Ascending aorta (tissue), 2 donors: Measurements from ENCODE around the gene ARID5B. TPM values are rescaled to one million over a fixed set of nuclear protein-coding genes. Genes with fewer than 3 reads are reported as not detected.

ENCODE experiments used
- DNase-seq, 2 donors: peaks; one replicate each; pipeline ENCODE4 v3.0.0-alpha.2; 2019; ENCODE audit warnings: low spot score in 2 of 2
- H3K27ac ChIP-seq, 2 donors: fragments of 200-600 bp; sonication (generic); one replicate each; pipeline ENCODE4 v1.5.1; 2016 to 2017; ENCODE audit warnings: mild to moderate bottlenecking in 1 of 2
- H3K27me3 ChIP-seq: fragments of 200-600 bp; sonication (generic); one replicate; pipeline ENCODE4 v1.5.1; 2017
- H3K36me3 ChIP-seq, 2 donors: fragments of 200-600 bp; sonication (generic); one replicate each; pipeline ENCODE4 v1.5.1; 2016
- H3K4me1 ChIP-seq, 2 donors: fragments of 200-600 bp; sonication (generic); one replicate each; pipeline ENCODE4 v1.5.1; 2016 to 2017; ENCODE audit warnings: mild to moderate bottlenecking in 1 of 2
- H3K4me3 ChIP-seq, 2 donors: fragments of 200-600 bp; sonication (generic); one replicate each; pipeline ENCODE4 v1.5.1; 2016 to 2017; ENCODE audit warnings: mild to moderate bottlenecking in 1 of 2
- H3K9me3 ChIP-seq, 2 donors: fragments of 200-600 bp; sonication (generic); one replicate each; pipeline ENCODE4 v1.5.1; 2016
- intact Hi-C: fragments of 100-400 bp; cut with DNase I; formaldehyde crosslinking; loops from one replicate; pipeline ENCODE4 v1.15.1; 2023
- total RNA-seq: library from RNA; depleted of rRNA; stranded (reverse); fragments of >200 nt; gene quantifications from one replicate; pipeline ENCODE4 v1.1.0, GENCODE V29; 2016
- TF ChIP-seq, protein P1 (sequence below), 3 experiments: fragments of 200-600 bp in 2 of 3; fragments of 450-650 bp in 1 of 3; sonication (generic) in 2 of 3; IDR thresholded peaks; one replicate each; pipeline ENCODE4 v1.5.1; 2016 to 2019; ENCODE audit warnings: antibody characterized with exemption in 3 of 3, mild to moderate bottlenecking in 1 of 3, moderate library complexity in 1 of 3

The ARID5B gene, protein sequence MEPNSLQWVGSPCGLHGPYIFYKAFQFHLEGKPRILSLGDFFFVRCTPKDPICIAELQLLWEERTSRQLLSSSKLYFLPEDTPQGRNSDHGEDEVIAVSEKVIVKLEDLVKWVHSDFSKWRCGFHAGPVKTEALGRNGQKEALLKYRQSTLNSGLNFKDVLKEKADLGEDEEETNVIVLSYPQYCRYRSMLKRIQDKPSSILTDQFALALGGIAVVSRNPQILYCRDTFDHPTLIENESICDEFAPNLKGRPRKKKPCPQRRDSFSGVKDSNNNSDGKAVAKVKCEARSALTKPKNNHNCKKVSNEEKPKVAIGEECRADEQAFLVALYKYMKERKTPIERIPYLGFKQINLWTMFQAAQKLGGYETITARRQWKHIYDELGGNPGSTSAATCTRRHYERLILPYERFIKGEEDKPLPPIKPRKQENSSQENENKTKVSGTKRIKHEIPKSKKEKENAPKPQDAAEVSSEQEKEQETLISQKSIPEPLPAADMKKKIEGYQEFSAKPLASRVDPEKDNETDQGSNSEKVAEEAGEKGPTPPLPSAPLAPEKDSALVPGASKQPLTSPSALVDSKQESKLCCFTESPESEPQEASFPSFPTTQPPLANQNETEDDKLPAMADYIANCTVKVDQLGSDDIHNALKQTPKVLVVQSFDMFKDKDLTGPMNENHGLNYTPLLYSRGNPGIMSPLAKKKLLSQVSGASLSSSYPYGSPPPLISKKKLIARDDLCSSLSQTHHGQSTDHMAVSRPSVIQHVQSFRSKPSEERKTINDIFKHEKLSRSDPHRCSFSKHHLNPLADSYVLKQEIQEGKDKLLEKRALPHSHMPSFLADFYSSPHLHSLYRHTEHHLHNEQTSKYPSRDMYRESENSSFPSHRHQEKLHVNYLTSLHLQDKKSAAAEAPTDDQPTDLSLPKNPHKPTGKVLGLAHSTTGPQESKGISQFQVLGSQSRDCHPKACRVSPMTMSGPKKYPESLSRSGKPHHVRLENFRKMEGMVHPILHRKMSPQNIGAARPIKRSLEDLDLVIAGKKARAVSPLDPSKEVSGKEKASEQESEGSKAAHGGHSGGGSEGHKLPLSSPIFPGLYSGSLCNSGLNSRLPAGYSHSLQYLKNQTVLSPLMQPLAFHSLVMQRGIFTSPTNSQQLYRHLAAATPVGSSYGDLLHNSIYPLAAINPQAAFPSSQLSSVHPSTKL
- total RNA-seq, result 92.5 TPM

GRCh38 chr10:61900829-61901792, at the start of gene ARID5B:
ARID5B (plus strand) TSS chr10:61901699; CDS start chr10:61901710, 11 bp downstream.
- H3K27me3 ChIP-seq, result no peaks in the 10 kb centered on the region
- intact Hi-C loops, result loop anchor here (5.0 to 10.0 kb wide), 5 partner anchors 64 to 956 kb away; partner anchors contain the start of genes RHOBTB1 and ZNF365
- peak within 1 kb of the TSS; percentile 84 to 89 for H3K4me3 ChIP-seq
- TF ChIP-seq, protein P1, sequence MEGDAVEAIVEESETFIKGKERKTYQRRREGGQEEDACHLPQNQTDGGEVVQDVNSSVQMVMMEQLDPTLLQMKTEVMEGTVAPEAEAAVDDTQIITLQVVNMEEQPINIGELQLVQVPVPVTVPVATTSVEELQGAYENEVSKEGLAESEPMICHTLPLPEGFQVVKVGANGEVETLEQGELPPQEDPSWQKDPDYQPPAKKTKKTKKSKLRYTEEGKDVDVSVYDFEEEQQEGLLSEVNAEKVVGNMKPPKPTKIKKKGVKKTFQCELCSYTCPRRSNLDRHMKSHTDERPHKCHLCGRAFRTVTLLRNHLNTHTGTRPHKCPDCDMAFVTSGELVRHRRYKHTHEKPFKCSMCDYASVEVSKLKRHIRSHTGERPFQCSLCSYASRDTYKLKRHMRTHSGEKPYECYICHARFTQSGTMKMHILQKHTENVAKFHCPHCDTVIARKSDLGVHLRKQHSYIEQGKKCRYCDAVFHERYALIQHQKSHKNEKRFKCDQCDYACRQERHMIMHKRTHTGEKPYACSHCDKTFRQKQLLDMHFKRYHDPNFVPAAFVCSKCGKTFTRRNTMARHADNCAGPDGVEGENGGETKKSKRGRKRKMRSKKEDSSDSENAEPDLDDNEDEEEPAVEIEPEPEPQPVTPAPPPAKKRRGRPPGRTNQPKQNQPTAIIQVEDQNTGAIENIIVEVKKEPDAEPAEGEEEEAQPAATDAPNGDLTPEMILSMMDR (IDR thresholded peaks at IDR 0.05), result no peak
- peak in 1 of 2 donors; percentile 71 for DNase-seq
- H3K36me3 ChIP-seq, result no peaks in the 10 kb centered on the region
- peaks cover 0 to 25% of the 10 kb centered on the region in 2 donors for H3K4me1 ChIP-seq
- no peaks in the 10 kb centered on the region for H3K9me3 ChIP-seq
- H3K27ac ChIP-seq, result peak within 1 kb of the TSS; percentile 99

GRCh38 chr10:61852261-61852660, 49.2 kb upstream of the ARID5B start:
- DNase-seq, result no peak
- intact Hi-C loops, result no loop called here
- Histone ChIP-seq H3K4me1 (no peaks in the 10 kb centered on the region), H3K27ac (no peak overlapping the region), H3K9me3 (no peaks in the 10 kb centered on the region), H3K4me3 (no peak overlapping the region), H3K27me3 (no peaks in the 10 kb centered on the region), H3K36me3 (no peaks in the 10 kb centered on the region)
- TF ChIP-seq, protein P1 (IDR thresholded peaks at IDR 0.05), result no peak

DNA sequence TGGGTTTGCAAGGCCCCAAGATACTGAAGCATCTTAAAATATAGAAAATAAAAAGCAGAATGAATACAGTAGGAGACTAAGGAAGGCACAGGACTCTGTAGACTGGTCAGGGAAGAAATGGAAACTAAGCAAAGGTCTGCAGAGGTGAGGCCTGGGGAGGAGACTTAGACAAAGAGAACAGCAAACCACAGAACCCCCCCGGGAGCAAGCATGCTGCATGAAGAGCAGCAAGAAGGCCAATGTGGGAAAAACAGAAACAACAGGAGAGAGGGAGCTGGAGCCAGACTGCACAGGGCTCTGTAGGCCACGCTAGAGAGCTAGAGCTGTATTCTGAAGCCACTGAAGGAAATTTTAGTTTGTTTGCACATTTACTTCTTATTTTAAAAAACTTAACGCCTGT, 45.7 kb upstream of the ARID5B start:
- no peak overlapping the region for H3K27ac ChIP-seq

DNA sequence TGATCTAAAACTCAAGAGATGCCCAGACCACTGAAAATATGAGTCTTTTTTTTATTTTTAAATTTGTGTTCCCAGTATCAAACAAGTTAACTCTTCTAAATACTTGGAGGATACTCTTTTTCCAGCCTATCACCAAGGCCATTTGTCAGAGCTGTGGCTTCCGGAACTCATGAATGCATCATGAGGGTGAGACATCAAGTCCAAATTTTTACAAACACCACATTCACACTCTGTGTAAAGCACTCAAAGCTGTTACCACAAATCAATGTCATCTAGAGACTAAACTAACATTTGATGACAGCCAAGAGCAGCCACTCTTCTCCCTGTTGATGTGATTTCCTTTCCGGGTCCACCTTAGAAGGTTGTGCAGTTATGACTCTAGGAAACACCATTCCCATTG, 43.8 kb upstream of the ARID5B start:
- H3K4me1 ChIP-seq, result no peaks in the 10 kb centered on the region
- intact Hi-C loops, result no loop called here
- TF ChIP-seq, protein P1 (IDR thresholded peaks at IDR 0.05), result no peak

More for the DNA sequence above, 45.7 kb upstream of the ARID5B start:
- Histone ChIP-seq H3K4me3 (no peak overlapping the region), H3K27me3 (no peaks in the 10 kb centered on the region), H3K36me3 (no peaks in the 10 kb centered on the region), H3K4me1 (no peaks in the 10 kb centered on the region), H3K9me3 (no peaks in the 10 kb centered on the region)
- TF ChIP-seq, protein P1 (IDR thresholded peaks at IDR 0.05), result no peak
- no peak for DNase-seq
- intact Hi-C loops, result no loop called here

More for the DNA sequence above, 43.8 kb upstream of the ARID5B start:
- no peaks in the 10 kb centered on the region for H3K36me3 ChIP-seq
- H3K27me3 ChIP-seq, result no peaks in the 10 kb centered on the region
- H3K27ac ChIP-seq, result no peak overlapping the region
- no peak overlapping the region for H3K4me3 ChIP-seq
- no peaks in the 10 kb centered on the region for H3K9me3 ChIP-seq
- no peak for DNase-seq
